HepG2 (cell line): ENCODE results near the gene SEMA4F. TPM values are rescaled to one million over a fixed set of nuclear protein-coding genes. Genes with fewer than 3 reads are reported as not detected.

Source experiments
- ATM ChIP-seq: fragments of 450-650 bp; IDR thresholded peaks from 2 replicates; pipeline ENCODE4 v1.7.1; 2017; ENCODE audit warnings: mild to moderate bottlenecking, borderline replicate concordance
- BCL6 ChIP-seq: IDR thresholded peaks from 2 replicates; pipeline ENCODE4 v1.6.1; 2016; ENCODE audit warnings: missing genetic modification reagents, missing compliant biosample characterization
- CEBPG ChIP-seq: IDR thresholded peaks from 2 replicates; pipeline ENCODE4 v1.6.1; 2016
- FOXJ3 ChIP-seq: sonication (generic); formaldehyde crosslinking; IDR thresholded peaks from 2 replicates; pipeline ENCODE4 v1.4.0; 2020; ENCODE audit warnings: missing genetic modification reagents, mild to moderate bottlenecking, borderline replicate concordance
- HNF4A ChIP-seq: sonication (generic); formaldehyde crosslinking; IDR thresholded peaks from 2 replicates; pipeline ENCODE4 v1.4.0; 2020; ENCODE audit warnings: missing genetic modification reagents
- IKZF4 ChIP-seq: sonication (generic); formaldehyde crosslinking; IDR thresholded peaks from 2 replicates; pipeline ENCODE4 v1.5.1; 2020; ENCODE audit warnings: borderline replicate concordance, mild to moderate bottlenecking, low read depth, missing genetic modification reagents; ENCODE audit errors: not compliant biosample characterization
- MAFF ChIP-seq: IDR thresholded peaks from 2 replicates; pipeline ENCODE4 v1.6.1; 2011; ENCODE audit warnings: low read depth, low read length, improper control_type of control experiment
- MXD1 ChIP-seq: sonication (generic); formaldehyde crosslinking; IDR thresholded peaks from 2 replicates; pipeline ENCODE4 v1.4.0; 2020; ENCODE audit warnings: mild to moderate bottlenecking, missing genetic modification reagents
- NCOA2 ChIP-seq: sonication (generic); formaldehyde crosslinking; IDR thresholded peaks from 2 replicates; pipeline ENCODE4 v1.8.0; 2022; ENCODE audit warnings: inconsistent platforms
- NR2F1 ChIP-seq, 2 experiments: fragments of 450-650 bp in 1 of 2; formaldehyde crosslinking in 1 of 2; IDR thresholded peaks; 2 replicates each; pipeline versions ENCODE4 v1.5.0 to v1.6.1; 2016 to 2020; ENCODE audit warnings: mild to moderate bottlenecking in 1 of 2, missing compliant biosample characterization in 1 of 2, missing genetic modification reagents in 1 of 2, moderate library complexity in 1 of 2
- POGK ChIP-seq: sonication (generic); formaldehyde crosslinking; conservative IDR thresholded peaks from 2 replicates; pipeline ENCODE4 v1.8.0; 2022; ENCODE audit warnings: mild to moderate bottlenecking, moderate library complexity, missing genetic modification reagents
- RFXAP ChIP-seq: sonication (generic); formaldehyde crosslinking; IDR thresholded peaks from 2 replicates; pipeline ENCODE4 v1.4.0; 2020; ENCODE audit warnings: missing genetic modification reagents, borderline replicate concordance
- SOX13 ChIP-seq, 3 experiments: fragments of 450-650 bp in 1 of 3; sonication (generic) in 1 of 3; formaldehyde crosslinking in 1 of 3; IDR thresholded peaks in 2 of 3; conservative IDR thresholded peaks in 1 of 3; 2 replicates each; pipeline versions ENCODE4 v1.5.0 to v1.6.1; 2016 to 2020; ENCODE audit warnings: antibody characterized with exemption in 1 of 3, mild to moderate bottlenecking in 1 of 3, missing compliant biosample characterization in 1 of 3, missing genetic modification reagents in 1 of 3, moderate library complexity in 1 of 3
- TCF7 ChIP-seq: sonication (generic); IDR thresholded peaks from 2 replicates; pipeline ENCODE4 v1.6.1; 2016; ENCODE audit warnings: antibody characterized with exemption, low read depth
- TEAD3 ChIP-seq: optimal IDR thresholded peaks from 2 replicates; pipeline ENCODE3; 2016; ENCODE audit warnings: borderline replicate concordance
- TGIF2 ChIP-seq: IDR thresholded peaks from 2 replicates; pipeline ENCODE4 v1.6.1; 2016; ENCODE audit warnings: control low read depth, missing compliant biosample characterization
- TMF1 ChIP-seq: sonication (generic); formaldehyde crosslinking; IDR thresholded peaks from 2 replicates; pipeline ENCODE4 v1.8.1; 2022; ENCODE audit warnings: low read depth, missing genetic modification reagents
- TRIM22 ChIP-seq: fragments of 450-650 bp; IDR thresholded peaks from 2 replicates; pipeline ENCODE4 v1.6.1; 2017
- ZBTB26 ChIP-seq: IDR thresholded peaks from 2 replicates; pipeline ENCODE4 v1.6.1; 2016; ENCODE audit warnings: missing compliant biosample characterization, missing genetic modification reagents, borderline replicate concordance
- ZC3H13 ChIP-seq: sonication (generic); formaldehyde crosslinking; IDR thresholded peaks from 2 replicates; pipeline ENCODE4 v1.8.1; 2023; ENCODE audit warnings: mild to moderate bottlenecking, missing genetic modification reagents, moderate library complexity
- ZNF253 ChIP-seq: sonication (generic); formaldehyde crosslinking; IDR thresholded peaks from 2 replicates; pipeline ENCODE4 v1.8.0; 2022; ENCODE audit warnings: mild to moderate bottlenecking, missing genetic modification reagents, borderline replicate concordance
- ZNF263 ChIP-seq: sonication (generic); formaldehyde crosslinking; IDR thresholded peaks from 2 replicates; pipeline ENCODE4 v1.4.0; 2020; ENCODE audit warnings: missing genetic modification reagents
- ZNF644 ChIP-seq: IDR thresholded peaks from 2 replicates; pipeline ENCODE4 v1.6.1; 2016; ENCODE audit warnings: low read depth
- ZNF773 ChIP-seq: sonication (generic); formaldehyde crosslinking; IDR thresholded peaks from 2 replicates; pipeline ENCODE4 v1.4.0; 2020; ENCODE audit warnings: missing genetic modification reagents, borderline replicate concordance
- ZNF788 ChIP-seq: sonication (generic); formaldehyde crosslinking; IDR thresholded peaks from 2 replicates; pipeline ENCODE4 v1.5.0; 2020; ENCODE audit warnings: mild to moderate bottlenecking, missing genetic modification reagents, borderline replicate concordance
- polyA plus RNA-seq, 8 experiments: library from polyadenylated mRNA; depleted of rRNA in 3 of 8; stranded (reverse) in 7 of 8; unstranded in 1 of 8; fragments of >200 nt; fragmentation: Illumina TruSeq in 4 of 8; extraction: Trizol in 4 of 8; gene quantifications; 2 replicates each; pipeline versions ENCODE4 v1.2.1 to v1.2.3, GENCODE V29; 2011 to 2016; ENCODE audit warnings: low read depth in 4 of 8, missing spikeins in 1 of 8, mixed read lengths in 1 of 8; ENCODE audit not compliant: insufficient read depth in 1 of 8
- total RNA-seq, 5 experiments: library from RNA; depleted of rRNA; stranded (reverse); fragments of >200 nt; fragmentation: Illumina TruSeq; extraction: Trizol; gene quantifications; 2 replicates each; pipeline ENCODE4 v1.2.3, GENCODE V29; 2016; ENCODE audit warnings: low read depth in 1 of 5

Gene SEMA4F
- total and polyA plus RNA-seq, 2 of the 13 experiments (the other 11 are each of a cell fraction or from before 2014, with no cell fraction given) = 7.1 to 10.3 TPM

GRCh38 chr2:74702001-74702715 lies 48.1 kb downstream of the SEMA4F start (continued):
- TF ChIP-seq ZNF773 (CRISPR knock-in tag) (no peak), TEAD3 (CRISPR knock-in tag) (no peak), TCF7 (peak; percentile 52), POGK (CRISPR knock-in tag) (no peak), ZC3H13 (CRISPR knock-in tag) (no peak), HNF4A (CRISPR knock-in tag) (peak; percentile 54; the same call in 1 of the 2 replicates), MAFF (peak; percentile 35; the same call in 1 of the 2 replicates), ZNF253 (CRISPR knock-in tag) (no peak), TGIF2 (no peak), BCL6 (CRISPR knock-in tag) (peak; percentile 82), MXD1 (no peak), ZNF788 (CRISPR knock-in tag) (no peak), TRIM22 (no peak), FOXJ3 (peak; percentile 43; the same call in 1 of the 2 replicates), NCOA2 (CRISPR knock-in tag) (0 out of 2 replicates have a peak, but pooled peaks have one; percentile 12), IKZF4 (CRISPR knock-in tag) (no peak), RFXAP (no peak), ZNF263 (no peak), TMF1 (CRISPR knock-in tag) (no peak), ZNF644 (CRISPR knock-in tag) (no peak), SOX13 (IDR thresholded peaks at IDR 0.05) (no peak), SOX13 (CRISPR knock-in tag; conservative IDR thresholded peaks at IDR 0.05 in 1 of 2, IDR thresholded peaks at IDR 0.05 in 1 of 2) (peak in 1 of 2 experiments; percentile 20; a peak in 1 of 4 replicates), ZBTB26 (CRISPR knock-in tag) (no peak), NR2F1 (CRISPR knock-in tag; IDR thresholded peaks at IDR 0.05) (no peak), ATM (no peak), CEBPG (no peak)
